Fibroblast of skin of left quadriceps (primary cell): Measurements from ENCODE around the gene BNIP5.

ENCODE experiments used
- DNase-seq, 2 experiments: peaks; one replicate each; pipeline ENCODE4 v3.0.0-alpha.2; 2013; ENCODE audit warnings: low read depth in 2 of 2

BNIP5 gene

DNA sequence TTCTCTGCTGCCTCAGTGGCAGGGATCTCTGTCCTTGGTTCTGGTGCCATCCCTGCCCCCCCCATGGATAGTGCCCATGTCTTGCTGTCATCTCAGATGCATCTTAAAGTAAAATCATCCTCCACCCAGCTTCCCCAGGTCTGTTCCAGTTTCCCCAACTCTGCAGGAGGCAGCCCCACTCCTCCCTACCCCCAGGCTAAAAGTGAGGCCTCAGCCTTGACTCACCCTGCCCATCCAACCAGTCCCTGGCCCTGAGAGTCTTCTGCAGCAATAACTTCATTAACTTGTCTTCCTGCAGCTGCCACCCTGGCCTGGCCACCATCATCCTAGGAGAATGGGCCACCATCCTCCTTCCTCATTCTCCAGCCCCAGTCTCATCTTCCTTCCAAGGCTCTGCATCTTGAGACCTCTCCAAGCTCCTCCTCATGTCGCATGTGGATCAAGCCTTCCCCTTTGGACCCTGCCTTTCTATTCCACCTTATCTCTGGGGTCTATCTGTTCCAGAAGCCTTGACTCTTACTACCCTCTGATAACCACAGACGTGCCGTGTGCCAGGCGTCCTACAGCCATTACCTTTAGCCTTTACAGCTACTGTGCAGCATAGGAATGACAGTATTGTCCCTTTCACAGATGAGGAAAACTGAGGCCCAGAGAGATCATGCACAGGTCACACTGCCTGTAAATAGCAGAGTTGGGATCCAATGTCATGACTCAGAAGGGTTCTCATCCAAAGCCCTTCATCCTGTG is 68.8 kb downstream of the BNIP5 start:
- no peak for DNase-seq

DNA sequence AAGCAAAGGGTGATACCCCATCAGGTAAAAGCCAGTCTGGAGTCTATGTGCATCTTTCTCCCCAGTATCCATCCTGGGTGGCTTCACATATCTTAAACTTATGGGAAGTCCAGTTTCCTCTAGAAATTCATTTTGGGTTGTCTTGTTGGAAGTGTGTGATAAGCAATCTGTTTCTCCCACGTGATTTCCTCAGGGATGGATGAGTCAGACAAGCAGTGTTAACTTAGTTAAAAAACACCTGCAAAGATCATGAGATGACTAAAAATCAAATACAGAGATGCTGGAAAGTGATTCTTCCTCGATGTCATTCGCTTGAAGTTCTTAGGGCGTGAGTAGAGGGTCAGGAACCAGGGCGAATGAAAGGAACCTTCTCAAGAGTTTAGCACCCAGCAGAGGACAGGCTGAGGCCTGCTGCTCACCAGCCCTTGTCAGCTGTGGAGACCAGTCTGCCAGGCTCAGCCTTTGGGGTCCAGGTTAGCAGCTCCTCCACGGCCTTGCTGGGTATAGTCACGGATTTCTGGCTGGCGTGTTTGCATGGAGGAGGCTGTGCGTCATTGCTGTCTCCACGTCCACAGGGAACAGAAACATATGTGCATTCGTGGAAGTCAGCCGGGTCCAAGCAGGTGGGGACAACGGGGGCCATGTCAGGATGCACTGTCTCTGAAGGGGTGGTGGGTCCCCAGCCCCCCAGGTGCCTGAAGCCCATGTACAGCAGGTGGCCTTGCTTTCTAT is 69.6 kb downstream of the BNIP5 start:
- no peak for DNase-seq
